HL-60/S4 (cell line): Measurements from ENCODE around the gene CBLN4.

ENCODE experiments used
- in situ Hi-C: fragments of 300-500 bp; cut with MboI; formaldehyde crosslinking; loops from 2 replicates; pipeline ENCODE4 v1.14.3; 2022; ENCODE audit warnings: low sequenced_read_pairs

CBLN4 gene

GRCh38 chr20:55947701-55948100 is 57.6 kb downstream of the CBLN4 start:
- in situ Hi-C loops: no loop called here
